Stimulated activated memory B cell treated with anti-CD40 and anti-IgM and Interleukin-4, amounts not matched to agents 10 μg/mL and 1 μg/mL and 100 μg/mL, for 72 hours (primary cell): Measurements from ENCODE around the gene CRISPLD2.

Source experiments
- ATAC-seq: fragments of 150-1000 bp; cut with Tn5 transposase; 2 replicates; pipeline ENCODE4 v1.10.0; 2021
- H3K27ac Mint-ChIP-seq: one replicate; pipeline ENCODE4 v1.8.0; 2022; ENCODE audit warnings: mild to moderate bottlenecking, mixed read lengths
- H3K27me3 Mint-ChIP-seq: one replicate; pipeline ENCODE4 v1.8.0; 2022; ENCODE audit warnings: mixed read lengths
- H3K36me3 Mint-ChIP-seq: one replicate; pipeline ENCODE4 v1.8.0; 2022; ENCODE audit warnings: mixed read lengths
- H3K4me1 Mint-ChIP-seq: one replicate; pipeline ENCODE4 v1.8.0; 2022; ENCODE audit warnings: mixed read lengths
- H3K4me3 Mint-ChIP-seq: one replicate; pipeline ENCODE4 v1.8.0; 2022; ENCODE audit warnings: mild to moderate bottlenecking, moderate library complexity, mixed read lengths
- H3K9me3 Mint-ChIP-seq: one replicate; pipeline ENCODE4 v1.8.0; 2022; ENCODE audit warnings: mixed read lengths

The CRISPLD2 gene

DNA sequence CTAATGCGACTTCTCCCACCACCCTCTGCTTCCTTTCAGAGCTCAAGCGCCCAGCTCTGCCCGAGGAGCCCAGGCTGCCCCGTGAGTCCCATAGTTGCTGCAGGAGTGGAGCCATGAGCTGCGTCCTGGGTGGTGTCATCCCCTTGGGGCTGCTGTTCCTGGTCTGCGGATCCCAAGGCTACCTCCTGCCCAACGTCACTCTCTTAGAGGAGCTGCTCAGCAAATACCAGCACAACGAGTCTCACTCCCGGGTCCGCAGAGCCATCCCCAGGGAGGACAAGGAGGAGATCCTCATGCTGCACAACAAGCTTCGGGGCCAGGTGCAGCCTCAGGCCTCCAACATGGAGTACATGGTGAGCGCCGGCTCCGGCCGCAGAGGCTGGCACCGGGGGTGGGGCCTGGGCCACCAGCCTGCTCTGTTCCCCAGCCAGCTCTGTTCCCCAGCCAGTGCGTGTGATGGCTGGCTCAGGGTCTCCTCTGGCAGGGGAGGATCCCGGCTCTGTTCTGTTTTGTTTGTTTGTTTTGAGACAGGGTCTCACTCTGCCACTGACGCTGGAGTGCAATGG lies 18.7 kb downstream of the CRISPLD2 start:
- Mint-ChIP-seq H3K27ac (no peak overlapping the region), H3K27me3 (peaks cover 68% of the 10 kb centered on the region), H3K4me3 (no peak overlapping the region), H3K36me3 (no peaks in the 10 kb centered on the region), H3K4me1 (no peaks in the 10 kb centered on the region), H3K9me3 (no peaks in the 10 kb centered on the region)
- ATAC-seq = no peak

DNA sequence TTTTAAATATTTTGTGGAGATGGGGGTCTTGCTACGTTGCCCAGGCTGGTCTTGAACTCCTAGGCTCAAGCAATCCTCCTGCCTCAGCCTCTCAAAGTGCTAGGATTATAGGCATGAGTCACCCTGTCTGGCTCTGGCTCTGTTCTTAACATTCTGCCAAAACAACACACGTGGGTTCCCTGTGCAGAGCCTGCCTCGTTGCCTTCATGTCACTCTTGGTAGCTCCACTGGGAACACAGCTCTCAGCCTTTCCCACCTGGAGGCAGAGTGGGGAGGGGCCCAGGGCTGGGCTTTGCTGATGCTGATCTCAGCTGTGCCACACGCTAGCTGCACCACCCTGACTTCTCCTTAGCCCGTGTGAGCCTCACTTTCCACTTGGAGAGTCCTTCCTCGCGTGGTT lies 19.3 kb downstream of the CRISPLD2 start:
- no peaks in the 10 kb centered on the region for H3K4me1 Mint-ChIP-seq
- ATAC-seq = no peak
- peaks cover 68% of the 10 kb centered on the region for H3K27me3 Mint-ChIP-seq
- no peaks in the 10 kb centered on the region for H3K36me3 Mint-ChIP-seq
- no peak overlapping the region for H3K4me3 Mint-ChIP-seq
- H3K9me3 Mint-ChIP-seq = no peaks in the 10 kb centered on the region
- H3K27ac Mint-ChIP-seq = no peak overlapping the region

GRCh38 chr16:84839956-84840355 lies 20.2 kb downstream of the CRISPLD2 start:
- no peak for ATAC-seq

DNA sequence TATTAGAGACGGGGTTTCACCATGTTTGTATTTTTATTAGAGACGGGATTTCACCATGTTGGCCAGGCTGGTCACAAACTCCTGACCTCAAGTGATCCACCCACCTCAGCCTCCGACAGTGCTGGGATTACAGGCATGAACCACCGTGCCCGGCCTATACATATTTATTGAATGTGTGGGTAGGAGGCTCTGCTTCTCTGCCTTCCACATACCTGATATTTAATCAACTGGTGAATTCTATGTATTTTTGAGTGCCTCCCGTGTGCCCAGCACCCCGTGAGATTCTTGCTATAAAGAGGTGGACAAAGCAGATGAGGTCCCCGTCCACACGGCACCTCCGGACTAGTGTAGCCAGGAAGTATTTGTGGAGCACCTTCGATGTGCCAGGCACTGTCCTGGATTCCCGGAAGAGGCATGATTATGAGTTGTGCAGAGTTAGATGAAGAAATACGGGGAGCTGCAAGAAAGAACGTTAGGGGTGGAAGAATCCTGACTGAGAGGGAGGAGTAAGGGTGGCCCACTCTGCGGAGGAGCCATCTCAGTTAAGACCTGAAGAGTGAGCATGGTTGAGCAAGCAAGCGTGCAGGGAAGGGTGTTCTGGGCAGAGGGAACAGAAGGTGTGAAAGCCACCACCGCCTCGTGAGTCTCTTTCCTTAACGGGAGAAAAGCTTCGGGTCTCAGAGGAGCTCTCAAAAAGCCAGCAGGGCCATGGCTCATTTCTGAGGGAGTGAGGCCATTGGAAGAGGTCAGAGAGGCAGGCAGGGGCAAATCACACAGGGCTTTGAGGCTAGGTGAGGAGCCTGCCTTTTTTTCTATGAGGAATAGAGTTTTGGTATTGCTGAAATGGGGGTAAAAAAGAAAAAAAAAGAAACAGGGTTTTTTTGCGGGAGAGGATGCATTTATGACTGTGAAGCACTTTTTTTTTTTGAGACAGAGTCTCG lies 21.2 kb downstream of the CRISPLD2 start:
- Mint-ChIP-seq H3K4me1 (no peaks in the 10 kb centered on the region), H3K27ac (no peak overlapping the region), H3K36me3 (no peaks in the 10 kb centered on the region), H3K4me3 (no peak overlapping the region), H3K27me3 (peaks cover 74% of the 10 kb centered on the region), H3K9me3 (no peaks in the 10 kb centered on the region)
- no peak for ATAC-seq

More at GRCh38 chr16:84839956-84840355, 20.2 kb downstream of the CRISPLD2 start:
- Mint-ChIP-seq H3K27me3 (peaks cover 70% of the 10 kb centered on the region), H3K27ac (no peak overlapping the region), H3K4me3 (no peak overlapping the region), H3K4me1 (no peaks in the 10 kb centered on the region), H3K9me3 (no peaks in the 10 kb centered on the region), H3K36me3 (no peaks in the 10 kb centered on the region)

- Mint-ChIP-seq H3K4me3 (no peak overlapping the region), H3K36me3 (no peaks in the 10 kb centered on the region), H3K27me3 (peaks cover 79% of the 10 kb centered on the region), H3K4me1 (no peaks in the 10 kb centered on the region), H3K27ac (no peak overlapping the region), H3K9me3 (no peaks in the 10 kb centered on the region)
- no peak for ATAC-seq
These were observed 22.1 kb downstream of the CRISPLD2 start for GRCh38 chr16:84841787-84842300.

GRCh38 chr16:84842516-84843148 lies 22.8 kb downstream of the CRISPLD2 start:
- Mint-ChIP-seq H3K36me3 (no peaks in the 10 kb centered on the region), H3K4me1 (no peaks in the 10 kb centered on the region), H3K4me3 (no peak overlapping the region), H3K27ac (no peak overlapping the region), H3K9me3 (no peaks in the 10 kb centered on the region), H3K27me3 (peaks cover 82% of the 10 kb centered on the region)
- ATAC-seq = no peak

DNA sequence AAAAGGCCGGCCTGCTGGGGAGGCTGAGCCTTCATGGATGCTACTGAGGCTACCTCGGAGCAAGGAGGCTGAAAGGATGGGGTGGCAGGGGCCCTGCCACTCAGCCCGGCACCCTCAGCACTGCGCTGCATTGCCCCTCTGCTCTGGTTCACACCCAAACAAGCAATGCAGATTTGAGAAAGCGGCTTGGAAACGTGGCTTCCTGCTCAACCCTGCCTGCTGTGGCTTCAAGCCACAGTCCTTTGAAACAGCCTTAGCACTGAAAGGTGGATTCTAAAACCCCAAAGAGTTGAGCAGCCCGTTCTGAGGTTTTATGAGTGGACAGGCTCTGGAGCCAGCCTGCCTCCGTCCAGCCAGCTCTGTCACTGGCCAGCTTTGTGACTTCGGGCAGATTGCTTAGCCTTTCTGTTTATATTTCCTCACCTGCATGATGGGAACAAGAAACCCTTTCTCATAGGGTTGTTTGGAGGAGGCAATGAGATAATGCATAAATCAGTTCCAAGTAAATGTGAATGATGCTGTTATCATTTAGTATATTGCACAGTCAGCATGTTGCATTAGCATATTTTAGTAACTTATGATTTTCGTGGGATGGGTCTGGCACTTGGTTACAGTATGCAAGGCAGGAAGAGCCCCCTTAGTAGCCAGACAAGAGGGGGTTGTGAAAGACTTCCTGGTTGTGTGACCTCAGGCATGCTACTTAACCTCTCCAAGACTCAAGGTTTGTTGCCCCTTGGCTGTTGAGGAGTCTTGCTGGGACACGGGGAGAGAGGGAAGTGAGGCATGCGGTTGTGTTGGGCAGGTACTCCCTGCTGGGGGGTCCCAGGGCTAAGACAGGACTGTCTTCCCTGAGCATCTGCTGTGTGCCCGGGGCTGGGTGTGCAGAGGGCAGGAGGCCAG lies 23.6 kb downstream of the CRISPLD2 start:
- H3K4me1 Mint-ChIP-seq = no peaks in the 10 kb centered on the region
- no peaks in the 10 kb centered on the region for H3K9me3 Mint-ChIP-seq
- no peak overlapping the region for H3K27ac Mint-ChIP-seq
- peaks cover 88% of the 10 kb centered on the region for H3K27me3 Mint-ChIP-seq
- ATAC-seq = no peak
- H3K4me3 Mint-ChIP-seq = no peak overlapping the region
- H3K36me3 Mint-ChIP-seq = no peaks in the 10 kb centered on the region

GRCh38 chr16:84844049-84844350 lies 24.2 kb downstream of the CRISPLD2 start:
- no peak for ATAC-seq
- Mint-ChIP-seq H3K27ac (no peak overlapping the region), H3K4me3 (no peak overlapping the region), H3K4me1 (no peaks in the 10 kb centered on the region), H3K36me3 (no peaks in the 10 kb centered on the region), H3K9me3 (no peaks in the 10 kb centered on the region), H3K27me3 (peaks cover 92% of the 10 kb centered on the region)

- peaks cover 83% of the 10 kb centered on the region for H3K27me3 Mint-ChIP-seq
- no peaks in the 10 kb centered on the region for H3K4me1 Mint-ChIP-seq
- H3K4me3 Mint-ChIP-seq = no peak overlapping the region
- ATAC-seq = no peak
- H3K9me3 Mint-ChIP-seq = no peaks in the 10 kb centered on the region
- no peaks in the 10 kb centered on the region for H3K36me3 Mint-ChIP-seq
- no peak overlapping the region for H3K27ac Mint-ChIP-seq
These were observed 25.0 kb downstream of the CRISPLD2 start for GRCh38 chr16:84844559-84845495.

DNA sequence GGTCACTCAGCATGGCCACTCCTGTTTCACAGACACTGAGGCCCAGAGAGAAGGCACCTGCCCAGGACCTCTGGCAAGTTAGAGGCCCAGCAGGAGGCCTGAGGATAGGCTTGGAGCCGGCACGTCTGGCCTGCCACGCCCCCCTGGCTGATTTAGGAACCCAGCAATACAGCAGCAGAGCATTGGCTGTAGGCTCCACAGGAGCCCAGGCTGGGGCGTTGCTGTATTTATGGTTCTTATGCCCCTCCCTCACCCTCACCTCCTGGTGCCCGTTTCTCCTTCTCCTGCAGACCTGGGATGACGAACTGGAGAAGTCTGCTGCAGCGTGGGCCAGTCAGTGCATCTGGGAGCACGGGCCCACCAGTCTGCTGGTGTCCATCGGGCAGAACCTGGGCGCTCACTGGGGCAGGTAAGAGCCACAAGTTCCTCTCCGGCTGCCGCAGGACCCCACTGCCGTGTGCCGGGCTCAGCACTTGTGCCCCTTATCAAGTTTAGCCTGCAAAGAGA lies 25.8 kb downstream of the CRISPLD2 start:
- no peaks in the 10 kb centered on the region for H3K36me3 Mint-ChIP-seq
- H3K4me1 Mint-ChIP-seq = no peaks in the 10 kb centered on the region
- no peak overlapping the region for H3K4me3 Mint-ChIP-seq
- no peak overlapping the region for H3K27ac Mint-ChIP-seq
- H3K27me3 Mint-ChIP-seq = peaks cover 79% of the 10 kb centered on the region
- no peak for ATAC-seq
- H3K9me3 Mint-ChIP-seq = no peaks in the 10 kb centered on the region

GRCh38 chr16:84847564-84848355 lies 28.0 kb downstream of the CRISPLD2 start:
- no peak overlapping the region for H3K27ac Mint-ChIP-seq
- H3K36me3 Mint-ChIP-seq = no peaks in the 10 kb centered on the region
- ATAC-seq = no peak
- peaks cover 72% of the 10 kb centered on the region for H3K27me3 Mint-ChIP-seq
- H3K4me3 Mint-ChIP-seq = no peak overlapping the region
- no peaks in the 10 kb centered on the region for H3K4me1 Mint-ChIP-seq
- peaks cover 4% of the 10 kb centered on the region for H3K9me3 Mint-ChIP-seq

- no peak for ATAC-seq
- H3K36me3 Mint-ChIP-seq = no peaks in the 10 kb centered on the region
- H3K27ac Mint-ChIP-seq = no peak overlapping the region
These were observed 29.3 kb downstream of the CRISPLD2 start for GRCh38 chr16:84848986-84849634.

DNA sequence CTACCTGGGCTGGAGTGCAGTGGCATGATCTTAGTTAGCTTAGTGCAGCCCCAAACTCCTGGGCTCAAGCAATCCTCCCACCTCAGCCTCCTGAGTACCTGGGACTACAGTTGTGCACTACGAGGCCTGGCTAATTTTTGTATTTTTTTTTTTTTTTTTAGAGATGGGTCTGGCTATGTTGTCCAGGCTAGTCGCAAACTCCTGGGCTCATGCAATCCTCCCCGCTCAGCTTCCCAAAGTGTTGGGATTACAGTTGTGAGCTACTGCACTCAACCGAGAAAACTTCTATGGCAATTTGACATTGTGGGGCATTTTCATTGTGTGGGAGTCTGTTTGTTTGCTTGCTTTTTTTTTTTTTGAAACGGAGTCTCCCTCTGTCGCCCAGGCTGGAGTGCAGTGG lies 30.0 kb downstream of the CRISPLD2 start:
- peaks cover 4% of the 10 kb centered on the region for H3K9me3 Mint-ChIP-seq
- H3K27me3 Mint-ChIP-seq = peaks cover 71% of the 10 kb centered on the region

More at GRCh38 chr16:84848986-84849634, 29.3 kb downstream of the CRISPLD2 start:
- peaks cover 72% of the 10 kb centered on the region for H3K27me3 Mint-ChIP-seq
- peaks cover 4% of the 10 kb centered on the region for H3K9me3 Mint-ChIP-seq
- no peak overlapping the region for H3K4me3 Mint-ChIP-seq
- no peaks in the 10 kb centered on the region for H3K4me1 Mint-ChIP-seq

More for the DNA sequence above, 30.0 kb downstream of the CRISPLD2 start:
- no peaks in the 10 kb centered on the region for H3K4me1 Mint-ChIP-seq
- H3K27ac Mint-ChIP-seq = no peak overlapping the region
- H3K4me3 Mint-ChIP-seq = no peak overlapping the region
- ATAC-seq = no peak
- H3K36me3 Mint-ChIP-seq = no peaks in the 10 kb centered on the region
